ENCODE measurements around the gene DSCAM.

The DSCAM gene

DNA sequence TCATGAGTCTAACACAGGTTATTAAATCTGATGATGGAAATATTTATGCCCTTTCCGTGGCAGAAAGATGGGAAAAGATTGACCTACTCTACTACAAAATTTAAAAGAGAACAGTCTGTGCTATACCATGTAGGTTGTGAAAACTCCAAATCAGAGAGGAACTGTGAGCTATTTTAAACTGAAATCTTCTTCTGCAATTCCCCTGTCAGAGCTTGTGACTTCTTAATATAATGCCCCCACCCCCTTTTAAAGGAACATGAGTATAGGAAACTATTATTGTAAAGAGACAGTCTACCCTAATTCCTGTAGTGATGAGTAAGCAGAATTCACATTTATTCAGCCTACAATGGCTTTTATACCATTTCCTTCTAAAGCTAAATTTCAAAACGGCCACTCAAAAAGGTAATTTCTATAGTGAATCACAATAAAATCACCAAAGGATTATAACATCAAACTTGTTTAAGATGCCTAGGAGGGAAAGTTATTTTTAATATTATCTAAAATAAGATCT is 11.7 kb downstream of the DSCAM start:
- no peak for DNase-seq

DNA sequence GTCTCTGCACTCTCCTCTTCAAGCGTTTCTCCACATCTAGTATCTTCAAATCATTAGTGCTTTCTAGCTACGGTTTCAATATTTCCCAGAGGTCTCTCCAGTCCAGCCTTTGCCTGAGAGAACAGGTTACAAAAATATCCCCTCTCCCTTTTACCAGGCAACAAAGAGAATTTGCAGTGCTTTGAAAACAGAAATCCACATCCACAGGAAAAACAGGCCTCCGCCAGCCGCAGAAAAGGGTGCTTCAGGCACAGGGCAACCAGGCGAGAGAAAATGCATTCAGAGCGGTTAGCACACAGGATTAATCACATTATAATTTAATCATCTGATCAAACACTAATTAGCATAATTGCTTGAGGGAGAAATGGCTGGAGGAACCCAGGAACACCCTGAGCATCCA is 13.8 kb downstream of the DSCAM start:
- no peak for DNase-seq

DNA sequence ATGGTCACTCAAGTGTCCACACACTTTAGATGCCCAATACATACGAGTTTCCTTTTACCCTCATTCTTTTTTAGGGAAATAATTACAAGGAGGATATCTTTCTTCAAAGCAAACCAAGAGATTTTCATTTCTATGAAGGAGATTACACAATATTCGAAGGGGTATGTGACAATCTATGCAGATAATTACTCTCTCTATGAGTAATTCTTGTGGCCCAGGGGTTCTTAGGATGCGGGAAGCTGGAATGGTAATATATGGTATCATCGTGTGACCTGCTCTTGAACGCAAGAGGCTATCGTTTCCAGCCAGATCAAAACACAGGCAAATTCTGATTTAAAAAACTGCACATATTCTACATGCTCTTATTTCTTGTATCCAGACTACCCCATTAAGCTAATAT is 14.6 kb downstream of the DSCAM start:
- DNase-seq, result no peak

DNA sequence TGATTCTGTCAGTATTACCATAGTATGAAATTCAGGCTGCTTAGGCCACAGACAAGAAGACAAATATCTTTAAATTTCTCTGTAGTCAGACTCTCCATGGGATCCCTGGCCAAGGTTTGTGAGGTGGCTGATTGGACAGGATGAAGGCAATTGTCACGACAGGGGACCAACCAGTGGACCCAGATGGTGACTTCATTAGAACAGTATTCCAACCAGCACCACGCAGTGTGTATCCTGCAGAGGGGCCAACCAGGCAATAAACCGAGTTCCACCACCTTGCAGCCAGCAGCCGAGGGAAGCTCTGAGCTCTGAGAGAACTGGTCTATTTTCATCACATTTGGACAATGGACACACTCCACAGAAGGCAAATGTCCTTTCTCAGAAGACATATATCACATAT is 16.1 kb downstream of the DSCAM start:
- no peak for DNase-seq

DNA sequence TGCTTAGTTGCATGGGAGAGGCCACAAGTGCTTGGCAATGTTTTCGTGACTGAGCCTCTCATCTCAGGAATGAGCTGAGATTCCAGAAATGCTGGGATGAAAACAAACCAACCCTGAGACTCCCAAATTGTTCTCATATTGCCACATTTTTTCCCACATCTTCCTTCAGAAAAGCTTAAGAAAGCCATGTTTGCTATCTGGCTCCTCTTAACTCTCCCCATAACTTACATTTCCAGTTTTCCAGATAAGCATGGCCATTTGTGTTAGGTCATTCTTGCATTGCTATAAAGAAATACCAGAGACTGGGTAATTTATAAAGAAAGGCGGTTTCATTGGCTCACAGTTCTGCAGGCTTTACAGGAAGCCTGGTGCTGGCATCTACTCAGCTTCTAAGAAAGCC is 17.2 kb downstream of the DSCAM start:
- DNase-seq, result no peak

DNA sequence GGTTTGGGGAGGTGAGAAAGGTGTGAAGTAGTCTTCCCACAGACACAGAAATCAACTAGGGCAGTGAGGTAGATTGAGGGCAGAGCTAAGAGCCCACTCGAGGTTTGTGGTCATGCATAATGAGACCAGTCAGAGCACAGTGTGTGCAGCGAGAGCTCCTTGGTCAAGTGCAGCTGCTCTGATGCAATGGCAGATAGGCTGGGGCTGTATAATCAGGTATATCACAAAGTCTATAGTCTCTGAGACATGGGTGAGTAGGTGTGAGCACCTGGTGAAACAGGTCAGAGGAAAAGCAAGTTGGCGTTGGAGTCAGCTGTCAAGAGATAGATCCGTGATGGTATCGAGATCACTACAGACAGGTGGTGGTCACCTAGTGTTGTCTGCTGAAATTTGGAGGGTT is 17.6 kb downstream of the DSCAM start:
- no peak for DNase-seq

DNA sequence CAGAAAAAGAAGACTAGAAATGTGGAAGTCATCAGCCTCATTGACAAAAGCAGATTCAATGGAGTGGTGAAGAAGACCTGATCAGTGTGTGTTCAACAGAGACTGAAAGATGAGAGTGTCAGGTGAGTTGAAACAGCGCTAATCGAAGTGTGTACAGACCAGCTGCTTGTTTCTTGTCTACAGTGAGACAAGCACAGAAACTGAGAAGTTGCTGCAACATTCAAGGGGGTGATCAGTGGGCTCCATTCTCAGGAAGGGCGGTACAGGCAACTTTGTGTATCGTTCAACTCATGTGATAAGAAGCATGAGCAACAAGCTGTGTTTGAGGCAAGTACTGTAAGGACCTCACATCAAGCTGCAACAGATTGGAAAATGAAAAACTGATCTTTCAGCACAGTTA is 19.4 kb downstream of the DSCAM start:
- DNase-seq, result no peak

DNA sequence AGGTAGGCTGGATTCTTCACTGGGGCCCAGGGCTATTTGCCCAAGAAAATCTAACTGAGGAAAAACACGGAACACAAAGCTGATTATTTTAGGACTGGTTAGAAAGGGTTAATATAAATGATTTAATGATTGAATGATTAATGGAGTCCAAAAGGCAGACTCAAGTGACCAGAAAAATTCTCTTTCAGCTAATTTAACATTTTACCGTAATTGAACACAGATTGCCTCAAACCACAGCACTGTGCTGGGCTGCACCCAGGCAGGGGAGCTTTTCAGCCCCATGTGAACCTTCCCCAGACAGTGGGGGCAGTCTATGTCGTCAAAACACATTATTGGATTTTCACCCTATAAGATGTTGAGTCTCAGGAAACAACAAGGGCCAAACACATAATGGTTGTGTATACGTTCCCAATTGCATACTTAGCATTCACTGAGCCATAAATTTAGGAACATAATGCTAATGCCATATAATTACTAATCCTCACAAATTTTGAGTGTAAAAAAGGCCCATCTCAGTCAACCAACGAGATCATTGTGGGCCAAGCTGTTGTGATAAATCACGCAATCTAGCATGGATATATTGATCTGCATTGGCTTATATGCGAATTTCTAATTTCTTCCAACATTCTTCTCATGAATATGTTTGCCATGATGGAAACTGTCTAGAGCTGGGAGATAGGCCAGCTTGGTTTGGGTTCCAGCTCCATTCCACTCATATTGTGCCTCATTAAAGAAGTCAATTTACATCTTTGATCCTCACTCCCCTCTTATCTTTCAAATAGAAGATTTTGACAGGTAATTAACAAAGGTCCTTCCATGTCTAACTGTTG is 27.7 kb downstream of the DSCAM start:
- DNase-seq, result no peak

DNA sequence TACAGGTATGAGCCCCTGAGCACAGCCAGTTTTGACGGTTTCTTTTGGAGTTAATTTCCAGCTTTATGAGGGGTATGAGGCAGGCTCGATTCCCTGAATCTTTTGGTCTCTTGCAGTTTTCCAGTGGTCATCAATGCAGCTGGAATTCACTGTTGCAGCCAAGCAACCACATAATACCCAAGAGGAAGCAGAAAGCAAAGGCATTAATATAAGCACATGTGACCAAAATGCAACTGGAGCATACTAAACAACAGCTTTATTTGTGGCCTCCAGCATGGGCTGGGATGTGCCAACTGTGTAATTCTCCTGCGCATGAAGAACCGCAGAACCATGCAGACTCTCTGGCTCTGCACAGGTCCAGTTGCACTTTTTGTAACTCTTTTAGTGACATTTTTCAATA is 33.0 kb downstream of the DSCAM start:
- DNase-seq, result no peak

DNA sequence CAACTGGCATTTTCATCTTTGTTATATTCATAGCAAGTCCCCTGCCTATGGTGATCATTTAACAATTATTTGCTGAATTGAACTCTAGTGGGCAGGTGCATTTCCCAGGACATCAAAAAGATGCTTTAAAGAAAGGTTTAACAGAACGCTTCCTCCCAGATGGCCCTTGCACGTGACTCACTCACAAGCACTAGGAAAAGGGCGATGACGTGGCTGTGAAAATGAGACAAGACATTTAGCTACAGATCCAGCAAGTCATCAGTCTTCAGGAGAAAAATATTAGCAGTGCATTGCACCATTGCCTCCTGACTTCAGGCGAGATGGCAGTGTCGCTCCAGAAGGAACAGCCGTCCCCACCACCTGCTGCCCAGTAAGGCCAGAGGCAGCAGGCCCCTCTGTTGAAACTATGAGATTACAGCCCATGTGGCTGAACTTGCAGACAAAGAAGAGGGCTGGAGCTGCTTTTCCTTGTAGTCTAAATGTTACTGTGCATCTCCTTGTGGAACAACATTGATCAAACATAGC is 37.2 kb downstream of the DSCAM start:
- no peak for DNase-seq

DNA sequence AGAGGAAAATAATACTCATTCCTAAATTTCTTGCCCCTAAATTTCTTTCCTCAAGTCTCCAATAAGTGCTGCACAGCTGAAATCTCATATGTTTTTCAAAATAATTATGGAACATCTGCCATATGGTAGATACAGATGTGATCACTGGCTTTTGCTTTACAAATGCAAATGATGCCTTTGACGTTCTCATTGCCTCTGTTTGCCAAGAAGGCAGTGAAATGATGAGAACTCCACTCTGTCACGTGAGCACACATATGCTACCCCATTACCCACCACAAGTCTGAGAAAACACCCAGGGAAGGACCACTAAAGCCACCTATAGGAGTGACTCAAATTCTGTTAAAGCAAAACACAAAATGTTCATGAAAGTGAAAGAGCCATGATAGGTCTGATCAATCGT is 43.9 kb downstream of the DSCAM start:
- DNase-seq, result no peak

DNA sequence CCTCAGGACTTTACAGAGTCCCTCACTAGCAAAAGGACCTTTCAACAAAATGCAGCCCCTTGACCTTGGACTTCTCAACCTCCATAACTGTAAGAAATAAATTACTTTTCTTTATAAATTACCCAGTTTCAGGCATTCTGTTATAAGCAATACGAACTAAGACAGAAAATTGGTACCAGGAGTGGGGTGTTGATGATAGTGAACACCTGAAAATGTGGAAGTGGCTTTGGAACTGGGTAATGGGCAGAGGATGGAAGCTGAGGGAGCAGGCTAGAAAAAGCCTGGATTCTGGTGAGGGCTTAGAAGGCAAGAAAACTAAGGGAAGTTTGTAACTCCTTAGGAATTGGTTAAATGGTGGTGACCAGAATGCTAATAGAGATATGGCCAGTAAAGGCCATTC is 46.8 kb downstream of the DSCAM start:
- no peak for DNase-seq

DNA sequence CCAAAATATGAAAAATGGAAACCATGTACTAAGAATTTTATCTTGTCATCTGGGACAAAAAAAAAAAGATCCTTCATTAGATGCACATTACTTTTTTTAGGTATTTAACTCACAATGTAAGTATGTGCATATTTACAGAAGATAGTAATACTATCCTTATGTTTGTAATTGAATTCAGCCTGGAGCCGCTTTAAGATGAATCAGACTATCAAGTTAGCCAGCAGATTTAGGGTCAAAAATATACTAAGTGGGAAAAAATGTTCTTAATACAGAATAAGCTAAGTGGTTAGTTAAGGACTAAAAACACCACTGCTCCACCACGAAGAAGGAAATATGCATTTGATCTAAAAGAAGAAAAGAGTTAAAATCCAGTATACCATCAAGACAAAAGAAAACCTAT is 49.1 kb downstream of the DSCAM start:
- DNase-seq, result no peak

DNA sequence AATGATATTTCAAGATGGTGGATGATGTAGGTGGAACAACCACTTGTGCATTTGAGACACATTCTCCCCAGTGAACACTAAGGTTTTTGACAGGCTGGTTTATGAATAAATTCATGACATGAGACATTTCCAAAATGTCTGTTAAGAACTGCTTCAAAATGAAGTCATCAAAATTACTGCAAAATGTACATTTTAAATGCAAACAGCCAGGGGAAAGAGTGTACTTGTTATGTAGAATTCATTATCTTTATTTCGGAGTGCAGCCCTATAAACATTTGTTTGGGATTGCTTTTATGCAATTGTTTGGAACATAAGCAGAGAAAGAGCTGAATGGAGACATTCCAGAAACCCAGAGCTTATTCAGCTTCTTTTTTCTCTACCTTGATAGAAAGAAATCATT is 49.5 kb downstream of the DSCAM start:
- no peak for DNase-seq

DNA sequence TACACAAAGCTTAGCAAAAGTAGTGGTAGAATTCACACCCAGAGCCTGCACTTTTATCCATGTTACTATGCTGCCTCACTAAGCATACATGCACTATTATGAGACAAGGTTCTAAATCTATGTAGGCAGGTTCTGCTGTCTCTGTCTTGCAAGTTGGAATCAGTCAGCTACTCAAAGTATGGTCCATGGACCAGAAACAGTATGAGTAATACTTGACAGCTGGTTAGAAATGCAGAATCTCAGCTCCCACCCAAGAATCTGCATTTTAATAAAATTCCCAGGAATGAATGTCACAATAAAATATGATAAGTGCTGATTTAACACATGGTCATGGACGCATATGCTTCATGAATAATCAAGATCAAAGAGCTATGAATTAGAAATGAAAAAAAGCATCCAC is 50.5 kb downstream of the DSCAM start:
- DNase-seq, result no peak

DNA sequence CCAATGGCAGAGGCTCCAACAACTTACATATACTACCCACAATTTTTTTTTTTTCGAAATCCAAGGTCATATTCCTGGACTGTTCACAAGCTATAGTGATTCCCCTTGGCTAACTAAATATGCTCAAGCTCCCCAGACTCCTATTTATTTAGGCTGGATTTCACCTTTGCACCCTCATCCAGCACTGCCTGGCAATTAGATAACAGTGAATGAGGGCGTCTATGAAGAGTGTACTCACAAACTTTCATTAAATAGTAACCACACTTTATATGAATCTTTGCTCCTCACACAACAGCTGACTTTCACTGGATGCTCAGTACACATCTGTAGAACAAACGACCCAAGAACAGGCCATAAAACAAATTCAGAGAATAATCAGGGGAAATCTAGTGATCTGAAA is 51.6 kb downstream of the DSCAM start:
- DNase-seq, result no peak

DNA sequence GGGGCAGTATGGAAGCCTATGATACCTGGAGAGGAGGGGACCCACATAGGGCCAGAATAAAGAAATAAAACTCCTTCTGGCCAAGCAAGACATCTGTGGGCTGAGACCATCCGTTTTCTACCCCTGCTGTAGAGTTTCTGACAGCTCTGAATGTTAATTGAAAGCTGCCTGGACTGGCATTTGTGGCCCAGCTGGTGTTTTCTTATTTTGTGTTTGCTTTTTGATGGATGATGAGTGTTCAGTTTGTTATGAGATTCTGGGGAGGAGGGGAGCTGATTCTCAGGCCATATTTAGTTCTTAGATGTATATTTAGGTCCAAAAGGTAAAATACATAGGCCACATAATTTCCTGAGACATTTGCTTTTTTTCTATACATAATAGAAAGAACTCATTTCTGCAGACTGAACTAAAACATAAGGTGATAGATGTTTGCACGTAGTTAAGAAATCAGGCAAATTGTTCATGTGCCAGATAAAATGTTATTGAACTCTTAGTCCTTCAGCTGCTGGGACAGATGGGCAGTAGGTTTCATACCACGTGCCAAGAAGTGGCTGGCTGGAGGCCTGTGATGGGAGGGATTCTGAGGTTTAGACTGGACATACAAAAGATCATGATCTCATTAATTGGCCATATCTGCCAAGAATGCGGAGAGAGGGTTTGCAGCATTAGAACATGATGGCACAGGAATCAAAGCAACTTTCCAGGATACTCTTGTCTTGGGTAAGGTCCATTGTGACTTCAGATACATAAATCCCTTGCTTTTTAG is 54.1 kb downstream of the DSCAM start:
- DNase-seq, result no peak

DNA sequence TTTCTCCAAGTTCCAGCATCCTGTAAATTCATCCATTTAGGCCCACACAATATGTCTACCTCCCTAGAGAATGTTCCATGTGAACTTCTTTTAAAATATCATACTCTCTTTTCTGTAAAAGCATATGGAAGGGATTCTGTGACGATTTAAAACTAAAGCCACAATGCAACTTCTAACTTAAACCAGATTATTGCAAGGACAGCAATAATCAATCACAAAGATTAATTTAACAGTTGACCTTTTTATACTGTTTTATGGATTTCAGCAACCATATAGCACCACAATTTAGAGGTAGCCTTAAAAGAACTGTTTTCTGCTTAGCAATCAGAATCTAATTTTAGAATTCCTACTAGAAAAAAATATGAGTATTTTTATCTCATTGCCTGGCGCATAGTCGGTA is 58.3 kb downstream of the DSCAM start:
- no peak for DNase-seq

DNA sequence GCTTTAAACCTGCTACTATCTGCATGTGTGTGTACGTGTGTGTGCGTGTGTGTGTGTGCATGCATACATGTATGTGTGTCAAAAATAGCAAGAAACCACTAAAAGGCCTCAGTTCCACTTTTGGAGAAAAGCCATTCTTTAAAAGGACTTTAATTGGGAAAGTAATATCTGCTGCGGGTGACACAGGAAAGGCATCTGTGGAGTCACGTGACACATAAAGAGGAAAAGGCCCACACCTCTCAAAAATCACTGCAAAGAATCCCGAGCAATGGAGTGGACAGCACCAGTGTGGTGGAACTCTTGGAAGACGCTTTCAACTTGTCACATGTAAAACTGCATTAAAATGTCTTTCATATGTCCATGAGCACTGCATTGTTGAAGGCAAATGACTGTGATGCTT is 63.6 kb downstream of the DSCAM start:
- DNase-seq, result no peak

DNA sequence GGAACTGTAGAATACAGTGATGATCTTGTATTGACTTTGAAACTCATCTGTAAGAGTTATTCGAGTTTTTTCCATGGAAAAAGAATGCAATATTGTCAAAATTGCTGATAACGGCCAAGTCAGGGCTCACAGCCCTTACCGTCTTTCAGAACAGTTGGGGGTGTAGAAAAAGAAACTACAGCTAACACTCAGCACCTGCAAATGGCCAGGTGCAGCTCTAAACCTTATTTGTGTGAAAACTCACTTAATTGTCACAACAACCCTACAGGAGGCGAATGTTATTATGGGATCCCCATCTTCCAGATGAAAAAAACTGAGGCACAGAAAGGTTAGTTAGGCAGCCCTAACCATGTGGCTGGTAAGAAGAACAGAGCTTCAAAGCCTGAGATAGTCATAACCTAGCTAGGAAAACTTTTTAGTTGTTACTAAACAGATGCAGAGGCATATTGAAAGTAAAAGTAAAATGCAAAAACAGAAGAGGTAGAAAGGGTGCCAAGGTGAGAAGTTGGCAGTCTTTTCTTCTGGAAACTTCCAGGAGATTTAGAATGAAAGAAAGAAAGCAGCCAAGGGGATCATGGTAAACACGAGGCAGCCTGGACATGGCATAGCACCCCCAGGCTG is 76.4 kb downstream of the DSCAM start:
- DNase-seq, result no peak

DNA sequence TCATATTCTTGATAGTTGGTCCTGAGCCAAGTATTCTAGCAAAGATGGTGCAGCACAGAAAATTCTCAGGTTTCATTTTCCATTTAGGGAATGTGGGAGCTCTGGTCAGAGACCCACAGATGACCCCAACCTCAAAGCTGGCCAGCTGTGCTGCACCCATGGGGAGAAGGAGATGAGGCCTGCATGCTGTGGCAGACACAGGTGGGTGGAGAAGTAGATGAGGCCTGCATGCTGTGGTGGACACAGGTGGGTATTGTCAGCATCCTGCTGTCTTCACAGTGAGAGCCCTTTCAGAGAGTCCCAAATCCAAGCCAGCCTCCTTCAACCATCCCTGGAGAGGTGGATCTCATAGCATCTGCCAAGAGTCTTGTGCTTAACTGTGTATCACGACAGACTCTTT is 77.7 kb downstream of the DSCAM start:
- DNase-seq, result no peak

DNA sequence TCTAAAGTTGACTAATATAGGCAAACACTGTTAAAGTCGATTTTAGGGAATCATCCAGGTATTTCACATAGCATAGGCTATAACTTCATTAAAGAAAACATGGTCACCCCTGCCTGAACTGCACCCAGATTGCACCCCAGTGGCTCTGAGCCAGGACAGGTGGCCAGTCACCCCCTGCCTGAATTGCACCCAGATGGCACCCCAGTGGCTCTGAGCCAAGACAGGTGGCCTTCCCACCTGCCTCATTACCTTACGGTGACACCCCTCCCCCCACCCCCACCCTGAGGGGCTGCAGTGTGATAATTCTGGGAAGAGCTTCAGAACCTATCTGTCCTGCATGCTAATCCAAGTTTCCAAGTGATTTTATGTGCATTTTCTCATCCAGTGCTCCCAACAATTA is 78.9 kb downstream of the DSCAM start:
- no peak for DNase-seq

DNA sequence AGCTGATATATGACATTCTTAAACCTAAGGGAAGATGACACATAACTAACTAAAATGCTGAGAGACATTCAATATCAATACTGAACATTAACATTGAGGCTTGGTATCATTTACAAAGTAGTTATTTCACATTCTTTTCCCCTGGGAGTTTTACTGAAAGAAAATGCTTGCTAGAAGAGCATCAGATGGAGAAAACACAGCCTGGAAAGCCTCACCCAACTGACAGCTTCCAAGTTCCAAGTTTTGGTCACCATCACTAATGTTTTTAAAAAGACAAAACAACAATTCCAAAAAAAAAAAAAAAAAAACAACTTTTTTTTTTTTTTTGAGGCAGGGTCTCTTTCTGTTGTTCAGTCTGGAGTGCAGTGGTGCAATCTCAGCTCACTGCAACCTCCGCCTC is 80.6 kb downstream of the DSCAM start:
- no peak for DNase-seq

DNA sequence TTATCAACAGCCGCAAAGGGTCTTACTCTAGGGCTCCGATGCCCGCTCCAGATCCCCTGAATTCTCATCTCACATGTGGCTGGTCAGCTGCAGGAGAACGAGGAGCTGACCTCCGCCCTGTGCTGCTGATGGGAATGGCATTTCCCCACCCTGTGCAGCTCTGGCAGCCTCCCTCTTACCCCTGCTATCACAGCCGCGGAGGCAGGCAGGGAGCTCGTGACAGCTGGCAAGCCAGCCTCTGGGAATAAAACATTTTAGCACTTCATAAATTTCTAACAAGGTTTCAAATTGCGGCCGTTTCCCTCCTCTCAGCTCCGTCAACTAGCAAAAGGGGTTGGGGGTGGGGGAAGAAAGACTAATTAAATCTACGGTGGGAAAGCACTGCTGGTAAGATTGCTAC is 81.1 kb downstream of the DSCAM start:
- no peak for DNase-seq

All from CD4-positive, alpha-beta T cell treated with Interleukin-17A for 4 hours (primary cell).